Endothelial cell (in vitro differentiated cells): Measurements from ENCODE around the gene WNK2. TPM values are rescaled to one million over a fixed set of nuclear protein-coding genes. Genes with fewer than 3 reads are reported as not detected.

Source experiments
- DNase-seq: peaks from one replicate; pipeline ENCODE4 v3.0.0; 2021; ENCODE audit warnings: low spot score
- H3K27ac Mint-ChIP-seq: one replicate; pipeline ENCODE4 v1.8.0; 2021; ENCODE audit warnings: mixed read lengths, inconsistent platforms; ENCODE audit not compliant: unreplicated experiment
- H3K27me3 Mint-ChIP-seq: one replicate; pipeline ENCODE4 v1.8.0; 2021; ENCODE audit warnings: mild to moderate bottlenecking, moderate library complexity, mixed read lengths, inconsistent platforms; ENCODE audit not compliant: unreplicated experiment
- H3K36me3 Mint-ChIP-seq: one replicate; pipeline ENCODE4 v1.8.0; 2021; ENCODE audit warnings: mild to moderate bottlenecking, low read depth, mixed read lengths, inconsistent platforms; ENCODE audit not compliant: unreplicated experiment
- H3K4me1 Mint-ChIP-seq: one replicate; pipeline ENCODE4 v1.8.0; 2021; ENCODE audit warnings: mild to moderate bottlenecking, mixed read lengths, inconsistent platforms; ENCODE audit not compliant: unreplicated experiment
- H3K4me3 Mint-ChIP-seq: one replicate; pipeline ENCODE4 v1.8.0; 2021; ENCODE audit warnings: mild to moderate bottlenecking, mixed read lengths, inconsistent platforms; ENCODE audit not compliant: unreplicated experiment
- H3K9me3 Mint-ChIP-seq: one replicate; pipeline ENCODE4 v1.8.0; 2021; ENCODE audit warnings: mixed read lengths, inconsistent platforms; ENCODE audit not compliant: unreplicated experiment
- CTCF ChIP-seq: fragments of 200-600 bp; sonication (generic); IDR thresholded peaks from one replicate; pipeline ENCODE4 v1.5.0; 2021; ENCODE audit warnings: antibody characterized with exemption; ENCODE audit not compliant: unreplicated experiment
- total RNA-seq: library from RNA; stranded (reverse); fragmentation: NEBNext Ultra II Directional; extraction: Animal tissue kit (Norgen Biotek cat#: 25700); gene quantifications from one replicate; pipeline ENCODE4 v1.2.1, GENCODE V29; 2021; ENCODE audit not compliant: unreplicated experiment

Gene WNK2
- total RNA-seq, 1 donor from 2014 or later = 0.82 TPM

GRCh38 chr9:93257808-93258331 lies 73.9 kb downstream of the WNK2 start:
- Mint-ChIP-seq H3K36me3 (no peaks in the 10 kb centered on the region), H3K4me3 (no peak overlapping the region), H3K27me3 (peaks cover 11% of the 10 kb centered on the region), H3K4me1 (no peaks in the 10 kb centered on the region), H3K27ac (no peak overlapping the region), H3K9me3 (no peaks in the 10 kb centered on the region)
- TF ChIP-seq CTCF = no peak
- no peak for DNase-seq

GRCh38 chr9:93258419-93258817 lies 74.5 kb downstream of the WNK2 start:
- H3K36me3 Mint-ChIP-seq = no peaks in the 10 kb centered on the region
- H3K4me1 Mint-ChIP-seq = no peaks in the 10 kb centered on the region
- no peak for DNase-seq
- H3K27me3 Mint-ChIP-seq = peaks cover 11% of the 10 kb centered on the region
- H3K27ac Mint-ChIP-seq = no peak overlapping the region
- no peak overlapping the region for H3K4me3 Mint-ChIP-seq
- no peak for TF ChIP-seq CTCF
- H3K9me3 Mint-ChIP-seq = no peaks in the 10 kb centered on the region

- Mint-ChIP-seq H3K9me3 (no peaks in the 10 kb centered on the region), H3K4me3 (no peak overlapping the region), H3K27me3 (peaks cover 11% of the 10 kb centered on the region), H3K27ac (no peak overlapping the region), H3K4me1 (no peaks in the 10 kb centered on the region), H3K36me3 (no peaks in the 10 kb centered on the region)
- TF ChIP-seq CTCF = no peak
- no peak for DNase-seq
Measured at GRCh38 chr9:93258818-93259489, 75.0 kb downstream of the WNK2 start.

- no peak for DNase-seq
- Mint-ChIP-seq H3K4me1 (no peaks in the 10 kb centered on the region), H3K27ac (no peak overlapping the region), H3K27me3 (peaks cover 11% of the 10 kb centered on the region), H3K9me3 (no peaks in the 10 kb centered on the region), H3K36me3 (no peaks in the 10 kb centered on the region), H3K4me3 (no peak overlapping the region)
- TF ChIP-seq CTCF = no peak
Measured at GRCh38 chr9:93259490-93260262, 75.7 kb downstream of the WNK2 start.
